Measurements from ENCODE around the gene UBE2J2.
"Not testable (repeated sequence)": the region's sequence is repeated elsewhere in the genome, so short reads cannot be mapped to it uniquely, and the experiment has no call there.

UBE2J2 gene

GRCh38 chr1:1273512-1274298 is at the start of gene UBE2J2:
UBE2J2 (minus strand) TSS chr1:1273854; CDS start chr1:1267992, 5,862 bp downstream.
- in situ Hi-C loops (cut with MboI; ENCODE audit: low sequenced_read_pairs), result no loop called here

- in situ Hi-C loops (cut with MboI; ENCODE audit: low sequenced_read_pairs), result no loop called here
These were observed 49.3 kb upstream of the UBE2J2 start for GRCh38 chr1:1322952-1323351.

- in situ Hi-C loops (cut with MboI; ENCODE audit: low sequenced_read_pairs), result no loop called here
These were observed 48.8 kb upstream of the UBE2J2 start for GRCh38 chr1:1322418-1322817.

- in situ Hi-C loops (cut with MboI; ENCODE audit: low sequenced_read_pairs), result no loop called here
These were observed 47.8 kb upstream of the UBE2J2 start for GRCh38 chr1:1321477-1321876.

GRCh38 chr1:1320666-1321448 is 47.2 kb upstream of the UBE2J2 start:
- in situ Hi-C loops (cut with MboI; ENCODE audit: low sequenced_read_pairs), result no loop called here

- in situ Hi-C loops (cut with MboI; ENCODE audit: low sequenced_read_pairs), result no loop called here
These were observed 45.9 kb upstream of the UBE2J2 start for GRCh38 chr1:1319646-1319941.

- in situ Hi-C loops (cut with MboI; ENCODE audit: low sequenced_read_pairs), result no loop called here
These were observed 45.4 kb upstream of the UBE2J2 start for GRCh38 chr1:1318777-1319645.

GRCh38 chr1:1318131-1318652 is 44.5 kb upstream of the UBE2J2 start:
- in situ Hi-C loops (cut with MboI; ENCODE audit: low sequenced_read_pairs), result no loop called here

GRCh38 chr1:1317420-1317819 is 43.8 kb upstream of the UBE2J2 start:
- in situ Hi-C loops (cut with MboI; ENCODE audit: low sequenced_read_pairs), result no loop called here

- in situ Hi-C loops (cut with MboI; ENCODE audit: low sequenced_read_pairs), result not testable (repeated sequence)
These were observed 42.5 kb upstream of the UBE2J2 start for GRCh38 chr1:1316199-1316598.

GRCh38 chr1:1315435-1315954 is 41.8 kb upstream of the UBE2J2 start:
- in situ Hi-C loops (cut with MboI; ENCODE audit: low sequenced_read_pairs), result no loop called here

- in situ Hi-C loops (cut with MboI; ENCODE audit: low sequenced_read_pairs), result no loop called here
These were observed 41.2 kb upstream of the UBE2J2 start for GRCh38 chr1:1314678-1315335.

GRCh38 chr1:1314237-1314586 is 40.6 kb upstream of the UBE2J2 start:
- in situ Hi-C loops (cut with MboI; ENCODE audit: low sequenced_read_pairs), result no loop called here

GRCh38 chr1:1313500-1314236 is 40.0 kb upstream of the UBE2J2 start:
- in situ Hi-C loops (cut with MboI; ENCODE audit: low sequenced_read_pairs), result no loop called here

- in situ Hi-C loops (cut with MboI; ENCODE audit: low sequenced_read_pairs), result no loop called here
These were observed 39.0 kb upstream of the UBE2J2 start for GRCh38 chr1:1312450-1313314.

GRCh38 chr1:1311107-1312104 is 37.8 kb upstream of the UBE2J2 start:
- in situ Hi-C loops (cut with MboI; ENCODE audit: low sequenced_read_pairs), result no loop called here

GRCh38 chr1:1310476-1311053 is 36.9 kb upstream of the UBE2J2 start:
- in situ Hi-C loops (cut with MboI; ENCODE audit: low sequenced_read_pairs), result no loop called here

- in situ Hi-C loops (cut with MboI; ENCODE audit: low sequenced_read_pairs), result no loop called here
These were observed 36.4 kb upstream of the UBE2J2 start for GRCh38 chr1:1310109-1310385.

All from HL-60/S4 (cell line).